GM12878 (cell line): ENCODE data around the gene SLC17A2. TPM values are rescaled to one million over a fixed set of nuclear protein-coding genes. Genes with fewer than 3 reads are reported as not detected.

Source experiments
- ATAC-seq: fragments of 200-7000 bp; cut with Tn5 transposase; 3 replicates; pipeline ENCODE4 v1.9.1; 2020; ENCODE audit warnings: mild to moderate bottlenecking, moderate library complexity
- BruUV-seq: library from RNA; stranded (reverse); fragments of 400-500 nt; replicated peaks from 2 replicates; lab custom pipeline; 2021; lab: Mats Ljungman, UMichigan
- CTCF ChIA-PET: fragments of 300-600 bp; sonication (Branson Sonifier 250); formaldehyde crosslinking; extraction: SDS; loops from one replicate; lab custom pipeline; 2021; ENCODE audit warnings: inconsistent platforms; lab: Yijun Ruan, JAX
- POLR2A ChIA-PET: fragments of 350-600 bp; formaldehyde crosslinking; extraction: SDS; loops from one replicate; lab custom pipeline; 2021; ENCODE audit warnings: inconsistent platforms; lab: Charles Lee
- RAD21 ChIA-PET: fragments of 300-600 bp; sonication (Branson Sonifier 250); formaldehyde crosslinking; loops from one replicate; lab custom pipeline; 2023; ENCODE audit warnings: antibody characterized with exemption; ENCODE audit not compliant: unreplicated experiment; lab: Charles Lee
- SMC1A ChIA-PET: fragments of 300-600 bp; sonication (Branson Sonifier 250); formaldehyde crosslinking; loops from one replicate; lab custom pipeline; 2023; ENCODE audit not compliant: unreplicated experiment, uncharacterized antibody; lab: Charles Lee
- DNase-seq: peaks from one replicate; pipeline ENCODE4 v3.0.0-alpha.2; 2011; ENCODE audit warnings: low read depth, low spot score
- FAIRE-seq: peaks from 3 replicates; lab custom pipeline; 2011; peaks lifted over from hg19 to GRCh38; lab: Jason Lieb, UNC
- H2AFZ ChIP-seq: 2 replicates; pipeline ENCODE4 v1.6.0; 2011; ENCODE audit warnings: low read depth, low read length, control low read depth; ENCODE audit not compliant: control insufficient read depth
- H3K27ac ChIP-seq: 2 replicates; pipeline ENCODE4 v1.5.1; 2011; ENCODE audit warnings: control low read depth; ENCODE audit not compliant: control insufficient read depth, insufficient read depth
- H3K27me3 ChIP-seq, 2 experiments: replicated peaks in 1 of 2; 2 replicates each; pipeline versions ENCODE4 v1.6.0 to v1.6.1; 2011; ENCODE audit warnings: low read length in 1 of 2; ENCODE audit not compliant: control insufficient read depth in 2 of 2, insufficient read depth in 2 of 2
- H3K36me3 ChIP-seq, 2 experiments: 2 replicates each; pipeline ENCODE4 v1.5.1; 2011; ENCODE audit warnings: low read length in 1 of 2; ENCODE audit not compliant: control insufficient read depth in 2 of 2, insufficient read depth in 2 of 2
- H3K4me1 ChIP-seq: 2 replicates; pipeline ENCODE4 v1.6.1; 2011; ENCODE audit warnings: mild to moderate bottlenecking, low read length, moderate library complexity, mixed read lengths; ENCODE audit not compliant: control insufficient read depth, insufficient read depth
- H3K4me2 ChIP-seq: 2 replicates; pipeline ENCODE4 v1.6.0; 2011; ENCODE audit warnings: control low read depth; ENCODE audit not compliant: control insufficient read depth, insufficient read depth
- H3K4me3 ChIP-seq: fragments of 200-600 bp; sonication (generic); 2 replicates; pipeline ENCODE4 v1.5.1; 2016
- H3K79me2 ChIP-seq: 2 replicates; pipeline ENCODE4 v1.6.0; 2011; ENCODE audit warnings: low read length; ENCODE audit not compliant: control insufficient read depth, insufficient read depth
- H3K9ac ChIP-seq: 2 replicates; pipeline ENCODE4 v1.8.0; 2011; ENCODE audit warnings: low read length, control low read depth, mixed read lengths; ENCODE audit not compliant: control insufficient read depth, insufficient read depth
- H3K9me3 ChIP-seq: replicated peaks from 3 replicates; pipeline ENCODE4 v1.5.1; 2011; ENCODE audit warnings: mild to moderate bottlenecking, low read length; ENCODE audit not compliant: control insufficient read depth, insufficient read depth
- H4K20me1 ChIP-seq: 2 replicates; pipeline ENCODE4 v1.6.0; 2011; ENCODE audit not compliant: control insufficient read depth, insufficient read depth
- CREB1 ChIP-seq: IDR thresholded peaks from 2 replicates; pipeline ENCODE4 v1.6.1; 2012; ENCODE audit warnings: low read depth, mild to moderate bottlenecking, inconsistent platforms
- DPF2 ChIP-seq: fragments of 450-650 bp; IDR thresholded peaks from 2 replicates; pipeline ENCODE4 v1.6.1; 2017; ENCODE audit warnings: mild to moderate bottlenecking
- IKZF2 ChIP-seq, 2 experiments: fragments of 450-650 bp; IDR thresholded peaks; 2 replicates each; pipeline ENCODE4 v1.6.1; 2017; ENCODE audit warnings: mild to moderate bottlenecking in 2 of 2, moderate library complexity in 2 of 2
- KDM1A ChIP-seq: fragments of 200-600 bp; sonication (generic); IDR thresholded peaks from 2 replicates; pipeline ENCODE4 v1.6.1; 2016; ENCODE audit warnings: borderline replicate concordance
- MTA3 ChIP-seq: IDR thresholded peaks from 2 replicates; pipeline ENCODE4 v1.6.1; 2012; ENCODE audit warnings: low read length, inconsistent platforms, borderline replicate concordance
- NBN ChIP-seq: fragments of 450-650 bp; IDR thresholded peaks from 2 replicates; pipeline ENCODE4 v1.6.1; 2016
- NR2C2 ChIP-seq: IDR thresholded peaks from 2 replicates; pipeline ENCODE4 v1.6.1; 2011; ENCODE audit warnings: borderline replicate concordance, low read depth; ENCODE audit not compliant: control insufficient read depth, insufficient read length
- NRF1 ChIP-seq: conservative IDR thresholded peaks from 2 replicates; pipeline ENCODE4 v1.6.1; 2011; ENCODE audit warnings: mild to moderate bottlenecking, low read depth, low read length, improper control_type of control experiment
- RUNX3 ChIP-seq: IDR thresholded peaks from 2 replicates; pipeline ENCODE4 v1.6.1; 2012; ENCODE audit warnings: low read length, inconsistent platforms
- SREBF2 ChIP-seq: IDR thresholded peaks from 2 replicates; pipeline ENCODE4 v1.6.1; 2012; ENCODE audit warnings: mild to moderate bottlenecking, low read length
- SUZ12 ChIP-seq: fragments of 200-600 bp; sonication (generic); IDR thresholded peaks from one replicate; pipeline ENCODE4 v1.6.1; 2018; ENCODE audit warnings: antibody characterized with exemption, mild to moderate bottlenecking; ENCODE audit not compliant: unreplicated experiment
- USF2 ChIP-seq: IDR thresholded peaks from 2 replicates; pipeline ENCODE4 v1.6.1; 2011; ENCODE audit warnings: low read depth, low read length, improper control_type of control experiment, borderline replicate concordance
- WRNIP1 ChIP-seq: IDR thresholded peaks from 2 replicates; pipeline ENCODE4 v1.6.1; 2011; ENCODE audit warnings: low read depth, low read length, improper control_type of control experiment, borderline replicate concordance
- YBX1 ChIP-seq: fragments of 450-650 bp; IDR thresholded peaks from 2 replicates; pipeline ENCODE4 v1.6.1; 2016; ENCODE audit warnings: antibody characterized with exemption
- ZNF207 ChIP-seq: fragments of 450-650 bp; IDR thresholded peaks from 2 replicates; pipeline ENCODE4 v1.6.1; 2014; ENCODE audit warnings: antibody characterized with exemption, mild to moderate bottlenecking, borderline replicate concordance
- WGBS: methylation state at CpG from one replicate; pipeline ENCODE4 v1.1.6; 2016; ENCODE audit warnings: low lambda C conversion rate; ENCODE audit not compliant: insufficient replicate concordance, insufficient coverage; ENCODE audit errors: missing lambda C conversion rate; 5-methylcytosine and 5-hydroxymethylcytosine counted together
- in situ Hi-C: fragments of 300-500 bp; cut with MboI; formaldehyde crosslinking; loops from 9 replicates; pipeline ENCODE4 v1.14.3; 2018; ENCODE audit warnings: mixed read lengths
- intact Hi-C: fragments of 100-400 bp; cut with micrococcal nuclease; formaldehyde crosslinking; loops from one replicate; pipeline ENCODE4 v1.14.2; 2022; ENCODE audit not compliant: unreplicated experiment
- polyA plus RNA-seq, 11 experiments: library from polyadenylated mRNA; depleted of rRNA in 4 of 11; unstranded in 6 of 11; stranded (reverse) in 5 of 11; fragments of >200 nt; fragmentation: Nextera tagmentation in 4 of 11; fragmentation: Illumina TruSeq in 1 of 11; extraction: Ambion mirVana in 4 of 11; extraction: Trizol in 1 of 11; gene quantifications; 1 replicate in 1 of 11; 2 replicates in 10 of 11; pipeline versions ENCODE4 v1.2.1 to v1.2.3, GENCODE V29; 2011 to 2016; ENCODE audit warnings: inconsistent platforms in 2 of 11, missing spikeins in 2 of 11, low read depth in 1 of 11
- total RNA-seq, 4 experiments: library from RNA; depleted of rRNA in 3 of 4; stranded (reverse); fragments of >200 nt in 3 of 4; fragmentation: Illumina TruSeq in 1 of 4; extraction: Trizol in 1 of 4; gene quantifications; 2 replicates each; pipeline versions ENCODE4 v1.2.1 to v1.2.3, GENCODE V29; 2013 to 2021

The SLC17A2 gene
- total and polyA plus RNA-seq, 10 of the 15 experiments (the other 5 are each of a cell fraction or from before 2014, with no cell fraction given) = not detected

- CTCF ChIA-PET = interaction anchor here (1.1 kb wide), 1 partner anchor 10 kb away, joined by 3 read pairs; no protein-coding TSS in a partner anchor
- WGBS = 43% methylated on average over 3 of the region's 3 CpGs
- Histone ChIP-seq H3K79me2 (no peaks in the 10 kb centered on the region), H2AFZ (no peak overlapping the region), H3K4me1 (no peaks in the 10 kb centered on the region), H3K4me2 (no peak overlapping the region), H3K9ac (no peak overlapping the region), H3K36me3 (no peaks in the 10 kb centered on the region), H3K4me3 (no peak overlapping the region), H3K27me3 (no peaks in the 10 kb centered on the region), H3K9me3 (no peaks in the 10 kb centered on the region), H4K20me1 (no peaks in the 10 kb centered on the region), H3K27ac (no peak overlapping the region)
- intact Hi-C loops (no loop called here), in situ Hi-C loops (no loop called here)
- no peak for ATAC-seq
- no TSS peak for BruUV-seq
- no peak for FAIRE-seq
- no peak for DNase-seq
- POLR2A ChIA-PET = interaction anchor here (0.6 to 0.7 kb wide), 2 partner anchors 176 to 990 kb away, joined by 4 to 6 read pairs; no protein-coding TSS in a partner anchor
- TF ChIP-seq WRNIP1 (no peak), NBN (no peak), DPF2 (no peak), NR2C2 (no peak), RUNX3 (no peak), CREB1 (no peak), ZNF207 (no peak), NRF1 (no peak), MTA3 (no peak), YBX1 (no peak), IKZF2 (IDR thresholded peaks at IDR 0.05) (no peak), KDM1A (no peak), SREBF2 (no peak), SUZ12 (no peak), USF2 (no peak)
- SMC1A ChIA-PET = no interaction called here
- RAD21 ChIA-PET = no interaction called here
Measured at GRCh38 chr6:25875926-25876602, 54.4 kb downstream of the SLC17A2 start.
